Measurements from ENCODE around the gene LRRC46.

LRRC46 gene

GRCh38 chr17:47878203-47879027, 46.9 kb downstream of the LRRC46 start:
- DNase-seq (ENCODE audit: low read depth): no peak

DNA sequence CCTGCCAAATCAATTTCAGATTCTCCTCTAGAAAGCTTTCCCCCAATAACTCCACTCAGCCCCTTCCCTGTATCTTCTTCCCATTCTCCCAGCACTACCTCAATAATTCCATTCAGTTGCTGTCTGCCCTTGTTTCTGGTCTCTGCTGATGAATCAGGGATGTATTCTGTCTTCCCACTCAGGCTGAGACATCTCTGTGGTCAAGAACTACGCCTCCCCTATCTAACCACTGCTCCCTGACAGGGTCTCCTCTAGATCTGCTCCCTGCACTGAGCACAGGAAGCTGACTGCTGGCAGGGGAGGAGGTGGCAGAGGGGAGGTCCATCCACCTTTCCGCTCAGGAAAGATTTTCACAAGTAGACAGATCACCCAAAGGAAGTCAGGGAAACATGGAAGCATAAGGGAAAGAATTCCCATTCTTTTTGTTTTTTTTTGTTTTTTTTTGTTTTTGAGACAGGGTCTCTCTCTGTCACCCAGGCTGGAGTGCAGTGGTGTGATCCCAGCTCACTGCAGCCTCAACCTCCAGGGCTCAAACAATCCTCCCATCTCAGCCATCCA, 47.6 kb downstream of the LRRC46 start:
- DNase-seq (ENCODE audit: low read depth): no peak

DNA sequence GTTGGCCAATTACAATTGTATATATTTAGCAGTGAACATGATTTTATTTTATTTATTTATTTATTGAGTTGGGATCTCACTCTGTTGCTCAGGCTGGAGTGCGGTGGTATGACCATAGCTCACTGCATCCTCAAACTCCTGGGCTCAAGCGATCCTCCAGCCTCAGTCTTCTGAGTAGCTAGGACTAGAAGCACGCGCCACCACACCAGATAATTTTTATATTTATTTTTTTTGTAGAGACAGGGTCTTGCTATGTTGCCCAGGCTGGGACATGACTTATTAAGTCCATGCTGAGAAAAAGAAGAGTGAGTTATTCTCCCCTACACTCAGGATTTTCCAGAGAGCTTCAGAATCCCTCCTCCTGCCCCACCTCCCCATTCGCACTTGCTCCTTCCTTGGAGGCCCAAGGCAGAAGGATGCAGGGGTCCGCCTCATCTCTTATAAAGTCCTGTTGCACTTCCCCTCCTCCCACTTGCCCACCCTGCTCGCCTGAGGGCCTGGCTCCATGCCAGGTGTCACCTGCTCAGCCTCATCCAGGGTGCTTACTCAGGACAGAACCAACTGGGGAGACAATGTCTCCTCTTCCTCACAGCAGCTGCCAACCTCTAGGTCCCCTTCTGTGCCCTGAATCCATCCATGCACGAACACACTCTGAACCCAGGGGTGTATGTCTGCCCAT, 48.4 kb downstream of the LRRC46 start:
- DNase-seq (ENCODE audit: low read depth): no peak

DNA sequence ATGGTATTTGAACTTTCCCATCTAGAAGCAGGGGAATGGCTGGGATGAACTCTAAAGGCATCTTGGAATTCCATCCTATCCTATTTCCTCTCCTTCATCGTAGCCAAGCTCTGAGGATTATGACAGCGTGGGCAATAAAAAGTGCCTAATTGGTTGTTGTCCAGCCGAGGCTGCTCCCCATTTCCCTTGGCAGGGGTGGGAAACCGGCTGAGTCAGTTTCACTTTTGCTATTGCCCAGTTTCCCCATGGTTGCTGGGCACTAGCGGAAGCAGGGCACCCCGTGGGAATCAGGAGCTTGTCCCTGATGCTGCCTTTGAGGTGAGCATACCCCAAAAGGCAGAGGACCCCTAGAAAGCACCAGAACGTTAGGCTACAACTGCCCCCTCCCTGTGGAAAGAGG, 50.8 kb downstream of the LRRC46 start:
- DNase-seq (ENCODE audit: low read depth): peak; percentile 76

DNA sequence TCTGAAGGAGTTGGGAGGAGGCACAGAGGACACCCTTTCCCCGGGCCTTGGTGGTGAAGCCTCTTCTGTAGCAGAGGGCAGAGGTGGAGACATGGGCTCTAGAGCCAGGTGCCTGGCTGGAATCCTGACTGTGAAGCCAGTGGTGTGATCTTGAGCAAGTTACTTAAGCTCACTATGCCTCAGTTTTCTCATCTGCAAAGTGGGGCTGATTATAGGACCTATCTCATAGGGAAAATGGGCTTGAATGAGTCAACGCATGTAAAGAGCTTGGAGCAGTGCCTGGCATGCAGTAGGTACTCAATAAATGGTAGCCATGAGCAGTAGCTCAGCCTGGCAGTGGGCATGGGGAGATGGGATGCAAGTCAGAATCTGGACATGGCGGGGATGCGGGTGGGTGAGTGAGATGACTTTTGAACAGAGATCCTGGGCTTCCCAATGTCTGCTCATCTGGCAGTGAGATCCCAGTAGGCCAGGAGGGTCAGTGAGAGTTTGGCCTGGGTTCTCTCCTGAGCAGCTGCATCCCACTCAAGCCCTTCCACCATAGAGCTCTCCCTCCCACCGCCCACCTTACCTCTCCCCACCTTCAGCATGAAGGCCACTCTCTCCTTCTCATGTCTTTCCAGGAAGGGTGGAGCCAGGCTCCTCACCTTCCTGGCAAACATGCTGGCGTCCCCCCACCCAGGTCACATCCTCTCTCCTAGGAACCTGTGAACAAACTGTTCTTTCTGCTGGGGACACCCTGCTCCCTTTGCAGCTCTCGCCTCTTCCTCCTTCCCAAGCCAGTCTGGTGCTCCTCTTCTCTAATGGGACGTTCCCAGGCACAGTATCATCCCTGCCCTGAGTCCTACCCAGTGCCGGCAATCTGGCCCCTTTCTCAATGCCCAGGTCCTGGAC, 51.5 kb downstream of the LRRC46 start:
- no peak for DNase-seq (ENCODE audit: low read depth)

DNA sequence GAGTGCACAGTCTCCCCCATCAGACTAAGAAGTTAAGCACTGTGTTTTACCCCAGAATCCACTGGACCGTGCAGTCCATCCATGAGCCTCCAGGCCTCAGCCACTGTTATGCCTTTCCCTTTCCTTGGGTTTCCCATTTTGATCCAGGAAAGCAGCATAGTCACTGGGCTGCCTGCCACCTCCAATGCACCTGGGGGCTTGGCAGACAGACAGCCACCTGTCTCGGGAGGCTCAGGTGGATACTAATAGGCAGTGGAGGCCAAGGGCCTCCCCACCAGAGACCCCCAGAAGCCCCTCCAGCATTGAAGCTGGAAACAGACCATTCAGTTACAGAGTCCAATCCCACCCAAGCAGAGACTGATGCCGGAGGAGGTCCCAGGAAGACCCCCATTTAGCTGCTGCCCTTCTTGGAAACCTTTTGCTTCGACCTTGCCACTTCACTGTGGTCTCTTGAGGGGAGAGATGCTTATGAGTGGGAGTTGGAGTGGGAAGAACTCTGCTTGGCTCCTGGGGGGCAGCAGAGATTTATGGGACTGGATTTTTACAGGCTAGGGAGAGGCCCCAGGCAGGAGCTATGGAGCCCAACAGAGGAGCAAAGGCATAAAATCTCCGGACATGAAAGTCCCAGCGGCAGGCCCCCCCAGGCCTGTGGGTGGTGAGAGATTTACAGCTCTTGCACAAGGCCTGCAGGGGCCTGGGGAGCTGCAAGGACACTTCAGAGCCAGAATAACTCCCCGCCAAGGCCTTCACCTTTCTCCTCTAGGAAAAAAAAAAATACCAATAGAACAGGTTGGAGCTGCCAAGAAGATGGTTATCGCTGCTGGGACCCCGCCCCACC, 52.3 kb downstream of the LRRC46 start:
- DNase-seq (ENCODE audit: low read depth): no peak

GRCh38 chr17:47884427-47884740, 52.9 kb downstream of the LRRC46 start:
- DNase-seq (ENCODE audit: low read depth): no peak

GRCh38 chr17:47884905-47885730, 53.6 kb downstream of the LRRC46 start:
- no peak for DNase-seq (ENCODE audit: low read depth)
